NCI-H510A treated with DMSO at 0.1 percent for 48 hours (cell line): ENCODE results near the gene C3orf52.

Experiments used
- DNase-seq: peaks from one replicate; lab custom pipeline; 2025; lab: John Stamatoyannopoulos, UW

C3orf52 gene

DNA sequence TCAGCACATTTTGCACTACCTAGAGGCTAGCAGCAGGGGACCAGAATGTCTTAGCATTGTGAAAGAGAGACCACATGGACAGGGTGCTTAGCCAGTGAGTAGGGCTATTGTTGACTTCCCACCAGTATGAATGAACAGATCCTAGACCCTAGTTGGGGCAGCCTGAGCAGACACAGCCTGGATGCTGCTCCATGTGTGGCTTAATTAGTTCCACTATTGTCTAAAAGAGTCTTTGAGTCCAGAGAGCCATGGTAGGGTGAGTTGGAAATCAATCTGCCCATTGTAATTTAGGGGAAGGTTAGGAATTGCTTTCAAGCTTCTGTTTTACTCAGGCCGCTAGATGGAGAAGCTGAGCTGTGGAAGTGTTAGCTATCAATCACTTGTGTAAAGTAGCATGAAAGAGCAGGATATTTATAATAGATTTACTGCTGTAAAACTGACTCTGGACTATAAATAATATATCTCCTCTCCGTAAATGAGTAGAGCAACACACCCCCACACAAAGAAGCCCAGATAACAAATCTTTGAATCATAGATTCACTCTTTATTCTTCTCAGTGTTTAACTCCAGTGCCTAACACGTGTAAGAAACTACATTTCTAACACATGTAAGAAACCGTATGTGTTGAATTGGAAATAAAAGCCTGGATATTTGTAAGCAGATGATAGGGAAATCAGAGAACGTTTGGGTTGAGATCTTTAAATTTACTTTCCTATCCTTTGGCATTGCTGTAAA, 50.9 kb downstream of the C3orf52 start:
- DNase-seq = peak; percentile 57

DNA sequence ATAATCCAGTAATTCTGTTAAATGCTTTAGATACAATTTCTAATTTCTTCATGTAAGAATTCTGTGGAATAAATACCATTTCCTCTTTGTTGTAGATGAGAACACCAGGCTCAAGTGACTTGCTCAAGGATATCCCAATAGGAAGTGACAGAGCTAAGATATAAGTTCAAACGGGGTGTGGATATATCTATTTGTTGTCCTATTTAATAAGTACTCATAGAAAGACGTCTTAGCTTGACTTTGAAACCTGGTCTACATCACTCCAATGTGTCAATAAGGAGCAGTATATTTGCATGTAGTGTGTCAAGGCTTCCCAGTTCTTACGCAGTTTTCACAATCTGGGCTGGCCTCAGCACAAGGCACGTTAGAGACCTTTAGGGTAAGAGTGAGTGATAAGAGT, 51.6 kb downstream of the C3orf52 start:
- DNase-seq = no peak

DNA sequence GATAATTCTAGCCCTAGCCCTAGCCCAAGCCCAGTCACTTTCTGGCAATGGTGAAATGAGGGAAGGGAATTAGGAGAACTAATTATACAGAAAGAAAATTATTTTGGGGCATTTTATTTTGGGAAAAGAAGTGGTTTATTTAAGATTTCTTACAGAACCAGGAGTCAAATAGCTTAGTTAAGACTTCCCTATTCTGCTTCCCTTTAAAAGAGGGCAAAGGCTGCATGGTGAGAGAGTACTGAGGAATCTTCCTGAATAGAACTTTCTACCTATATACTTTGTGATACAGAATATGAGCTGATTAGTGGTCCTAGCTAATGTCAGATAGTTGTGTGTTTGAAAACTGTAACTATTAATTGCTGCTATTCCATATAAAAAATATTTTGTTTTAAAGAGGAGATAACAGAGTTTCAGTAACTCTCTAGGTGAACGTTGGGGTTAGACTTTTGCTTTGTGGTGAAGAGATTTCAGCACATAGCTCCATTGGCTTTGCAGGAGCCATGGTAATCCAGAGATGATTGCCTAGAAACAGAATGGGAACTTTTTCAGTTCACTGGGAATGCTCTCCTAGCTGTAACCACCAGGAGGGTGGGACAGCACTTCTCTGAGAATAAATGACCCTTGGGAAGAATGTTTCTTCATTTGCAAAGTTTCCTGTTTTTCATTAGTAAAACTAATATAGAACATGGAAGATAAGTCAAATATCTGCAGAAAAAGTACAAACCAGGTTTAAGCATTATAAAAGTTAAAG, 52.2 kb downstream of the C3orf52 start:
- no peak for DNase-seq

DNA sequence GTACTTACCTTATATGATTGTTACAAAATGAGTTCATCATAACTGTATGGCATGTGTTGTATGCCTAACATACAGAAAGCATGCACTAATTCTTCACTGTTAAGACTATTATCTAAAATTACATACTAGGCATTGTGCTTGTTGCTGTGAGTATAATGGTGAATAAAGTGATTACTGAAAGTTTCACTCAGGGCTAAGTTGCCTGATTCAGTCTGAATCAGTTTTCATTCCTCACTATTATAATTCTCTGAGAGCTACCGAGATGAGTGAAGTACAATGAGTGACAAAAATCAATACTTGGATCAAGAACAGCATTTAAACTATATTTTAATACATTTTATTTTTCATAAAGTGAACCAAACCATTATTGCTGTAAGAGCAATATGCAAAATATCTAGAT, 54.4 kb downstream of the C3orf52 start:
- no peak for DNase-seq

DNA sequence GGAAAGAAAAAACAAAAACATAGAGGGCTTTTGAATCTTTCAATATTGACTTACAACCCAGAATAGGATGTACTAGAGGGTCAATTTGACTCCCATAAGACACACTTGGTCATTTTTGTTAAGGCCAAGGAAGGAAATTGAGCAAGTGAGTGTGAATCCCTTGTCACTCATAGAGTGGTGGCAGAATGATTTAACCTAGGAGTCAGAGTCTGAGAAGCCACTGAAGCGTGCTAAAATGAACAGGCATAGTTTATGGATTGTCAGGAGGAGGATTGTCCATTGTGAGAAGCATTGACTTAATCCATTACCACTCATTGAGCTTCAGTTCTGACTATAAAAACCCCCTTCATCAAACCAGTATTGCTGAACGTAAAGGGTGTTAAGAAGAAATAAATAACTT, 55.1 kb downstream of the C3orf52 start:
- DNase-seq = no peak

DNA sequence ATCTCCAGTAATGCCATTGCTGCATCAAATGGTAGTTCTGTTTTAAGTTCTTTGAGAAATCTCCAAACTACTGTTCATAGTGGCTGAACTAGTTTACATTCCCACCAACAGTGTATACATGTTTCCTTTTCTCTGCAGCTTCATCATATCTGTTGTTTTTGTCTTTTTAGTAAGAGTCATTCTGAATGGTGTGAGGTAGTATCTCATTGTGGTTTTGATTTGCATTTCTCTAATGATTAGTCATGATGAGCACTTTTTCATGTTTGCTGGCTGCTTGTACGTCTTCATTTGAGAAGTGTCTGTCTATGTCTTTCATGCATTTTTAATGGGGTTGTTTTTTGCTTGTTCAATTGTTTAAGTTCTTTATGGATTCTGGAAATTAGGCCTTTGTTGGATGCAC, 57.1 kb downstream of the C3orf52 start:
- no peak for DNase-seq

DNA sequence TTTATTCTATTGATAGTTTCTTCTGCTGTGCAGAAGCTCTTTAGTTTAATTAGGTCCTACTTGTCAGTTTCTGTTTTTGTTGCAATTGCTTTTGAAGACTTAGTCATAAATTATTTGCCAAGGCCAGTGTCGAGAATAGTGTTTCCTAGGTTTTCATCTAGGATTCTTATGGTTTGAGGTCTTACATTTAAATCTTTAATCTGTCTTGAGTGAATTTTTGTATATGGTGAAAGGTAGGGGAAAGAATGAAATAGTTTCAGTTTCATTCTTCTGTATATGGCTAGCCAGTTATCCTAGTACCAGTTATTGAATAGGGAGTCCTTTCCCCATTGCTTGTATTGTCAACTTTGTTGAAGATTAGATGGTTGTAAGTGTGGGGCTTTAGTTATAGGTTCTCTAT, 57.5 kb downstream of the C3orf52 start:
- DNase-seq = no peak

DNA sequence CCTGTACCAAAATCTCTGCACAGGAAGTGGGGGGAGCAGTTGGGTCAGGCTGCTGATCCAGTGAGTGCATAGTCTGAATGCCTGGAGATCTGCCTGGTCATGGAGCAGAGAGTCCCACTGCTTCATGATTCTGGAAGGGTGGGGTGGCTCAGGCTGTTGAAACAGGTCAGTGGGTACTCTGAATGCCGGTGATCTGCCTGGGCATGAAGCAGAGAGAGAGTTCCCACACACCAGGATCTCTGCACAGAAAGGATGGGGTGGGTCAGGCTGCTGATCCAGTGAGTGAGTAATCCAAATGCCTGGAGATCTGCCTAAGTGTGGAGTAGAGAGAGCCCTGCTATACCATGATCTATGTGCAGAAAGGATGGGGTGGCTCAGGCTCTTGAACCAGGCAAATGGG, 62.9 kb downstream of the C3orf52 start:
- no peak for DNase-seq

DNA sequence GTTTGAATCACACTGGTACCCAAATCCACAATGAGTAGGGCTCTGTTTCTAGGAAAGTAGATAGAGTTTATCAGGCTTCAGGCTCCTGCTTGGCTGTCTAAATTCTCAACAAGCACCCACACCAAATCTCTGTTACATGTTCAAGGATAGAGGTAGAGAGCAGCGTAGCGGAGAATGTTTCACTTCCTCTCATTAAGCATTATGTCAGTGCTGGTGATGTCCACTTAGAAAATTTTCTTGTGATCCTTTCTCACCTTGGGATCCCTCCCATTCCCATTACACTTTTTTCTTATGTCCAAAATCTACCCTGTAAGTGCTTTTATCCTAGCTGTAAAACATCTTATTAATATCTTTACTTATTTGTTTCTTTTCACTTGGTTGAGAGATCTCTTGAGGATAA, 81.6 kb downstream of the C3orf52 start:
- DNase-seq = no peak
